GM20000 (cell line): ENCODE results near the gene STOML1.

Source experiments
- DNase-seq: peaks from one replicate; pipeline ENCODE4 v3.0.0; 2012; ENCODE audit warnings: low spot score
- CTCF ChIP-seq: IDR thresholded peaks from 2 replicates; pipeline ENCODE4 v1.5.1; 2012; ENCODE audit warnings: mild to moderate bottlenecking, control low read depth; ENCODE audit errors: extremely low read depth, missing control alignments

Gene STOML1

GRCh38 chr15:73956743-73957135, 35.4 kb downstream of the STOML1 start:
- DNase-seq = no peak
- no peak for TF ChIP-seq CTCF

- no peak for DNase-seq
- no peak for TF ChIP-seq CTCF
Observed at GRCh38 chr15:73955861-73956742, 36.0 kb downstream of the STOML1 start.

GRCh38 chr15:73955326-73955725, 36.8 kb downstream of the STOML1 start:
- DNase-seq = no peak
- no peak for TF ChIP-seq CTCF

- no peak for DNase-seq
- no peak for TF ChIP-seq CTCF
Observed at GRCh38 chr15:73954188-73955145, 37.6 kb downstream of the STOML1 start.

- no peak for TF ChIP-seq CTCF
- no peak for DNase-seq
Observed at GRCh38 chr15:73952913-73953750, 39.0 kb downstream of the STOML1 start.

- no peak for DNase-seq
- TF ChIP-seq CTCF = no peak
Observed at GRCh38 chr15:73952171-73952912, 39.8 kb downstream of the STOML1 start.
